ENCODE data around the gene DPPA3.
"Not testable (repeated sequence)": the region's sequence is repeated elsewhere in the genome, so short reads cannot be mapped to it uniquely, and the experiment has no call there.

DPPA3 gene

DNA sequence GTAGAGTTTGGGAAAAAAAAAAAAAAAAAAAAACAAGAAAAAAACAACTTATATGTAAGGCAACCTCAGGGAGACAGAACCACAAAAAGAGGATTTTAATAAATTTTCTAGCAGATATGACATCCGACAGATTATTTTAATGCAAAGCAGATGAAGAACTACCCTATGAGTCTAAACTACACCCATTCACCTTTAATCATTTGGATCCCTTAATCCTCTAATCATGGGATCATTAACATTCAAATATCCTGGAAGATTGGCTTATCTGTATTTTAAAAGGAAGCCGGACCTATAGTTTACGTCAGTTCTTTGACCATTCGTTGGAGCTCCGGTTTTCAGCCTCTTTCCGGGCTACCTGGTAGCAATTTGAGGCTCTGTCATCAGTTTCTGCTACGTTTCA, at the start of gene DPPA3:
TSS of gene DPPA3 (plus strand) at position 301 of the 400 bp plus-strand sequence. CDS start 138 bp downstream, outside the sequence.
- TF ChIP-seq, protein P1, sequence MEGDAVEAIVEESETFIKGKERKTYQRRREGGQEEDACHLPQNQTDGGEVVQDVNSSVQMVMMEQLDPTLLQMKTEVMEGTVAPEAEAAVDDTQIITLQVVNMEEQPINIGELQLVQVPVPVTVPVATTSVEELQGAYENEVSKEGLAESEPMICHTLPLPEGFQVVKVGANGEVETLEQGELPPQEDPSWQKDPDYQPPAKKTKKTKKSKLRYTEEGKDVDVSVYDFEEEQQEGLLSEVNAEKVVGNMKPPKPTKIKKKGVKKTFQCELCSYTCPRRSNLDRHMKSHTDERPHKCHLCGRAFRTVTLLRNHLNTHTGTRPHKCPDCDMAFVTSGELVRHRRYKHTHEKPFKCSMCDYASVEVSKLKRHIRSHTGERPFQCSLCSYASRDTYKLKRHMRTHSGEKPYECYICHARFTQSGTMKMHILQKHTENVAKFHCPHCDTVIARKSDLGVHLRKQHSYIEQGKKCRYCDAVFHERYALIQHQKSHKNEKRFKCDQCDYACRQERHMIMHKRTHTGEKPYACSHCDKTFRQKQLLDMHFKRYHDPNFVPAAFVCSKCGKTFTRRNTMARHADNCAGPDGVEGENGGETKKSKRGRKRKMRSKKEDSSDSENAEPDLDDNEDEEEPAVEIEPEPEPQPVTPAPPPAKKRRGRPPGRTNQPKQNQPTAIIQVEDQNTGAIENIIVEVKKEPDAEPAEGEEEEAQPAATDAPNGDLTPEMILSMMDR (IDR thresholded peaks at IDR 0.05) = no peak
- peaks cover under 1% of the 10 kb centered on the region for H3K27me3 Mint-ChIP-seq (ENCODE audit: low read depth, poor library complexity)
- H3K27ac Mint-ChIP-seq = no peak within 1 kb of the TSS
- H3K4me3 Mint-ChIP-seq = no peak within 1 kb of the TSS
- no peak for DNase-seq
- H3K9me3 Mint-ChIP-seq = peaks cover 16% of the 10 kb centered on the region
- no peaks in the 10 kb centered on the region for H3K36me3 Mint-ChIP-seq (ENCODE audit: low read depth)
- H3K4me1 Mint-ChIP-seq = peaks cover 12% of the 10 kb centered on the region

DNA sequence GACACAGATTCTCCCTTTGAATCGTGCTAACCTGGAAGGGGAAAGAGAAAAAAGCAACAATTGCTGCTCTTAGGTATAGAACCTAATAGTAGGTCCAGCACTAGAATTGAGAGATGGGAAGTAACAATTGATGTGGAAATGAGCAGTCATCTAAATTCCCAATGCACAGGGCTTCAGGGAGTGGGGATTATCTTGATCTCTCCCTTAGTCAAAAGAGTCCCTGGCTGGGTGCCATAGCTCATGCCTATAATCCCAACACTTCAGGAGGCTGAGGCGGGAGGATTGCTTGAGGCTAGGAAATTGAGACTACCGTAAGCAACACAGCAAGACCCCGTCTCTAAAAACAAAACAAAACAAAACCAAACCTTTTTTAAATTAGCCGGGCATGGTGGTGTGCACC, 49.5 kb upstream of the DPPA3 start:
- H3K27ac Mint-ChIP-seq = no peak overlapping the region
- no peaks in the 10 kb centered on the region for H3K36me3 Mint-ChIP-seq (ENCODE audit: low read depth)
- no peaks in the 10 kb centered on the region for H3K9me3 Mint-ChIP-seq
- no peak overlapping the region for H3K4me3 Mint-ChIP-seq
- peaks cover 5% of the 10 kb centered on the region for H3K4me1 Mint-ChIP-seq
- TF ChIP-seq, protein P1 (IDR thresholded peaks at IDR 0.05) = no peak
- DNase-seq = no peak
- peaks cover 4% of the 10 kb centered on the region for H3K27me3 Mint-ChIP-seq (ENCODE audit: low read depth, poor library complexity)

DNA sequence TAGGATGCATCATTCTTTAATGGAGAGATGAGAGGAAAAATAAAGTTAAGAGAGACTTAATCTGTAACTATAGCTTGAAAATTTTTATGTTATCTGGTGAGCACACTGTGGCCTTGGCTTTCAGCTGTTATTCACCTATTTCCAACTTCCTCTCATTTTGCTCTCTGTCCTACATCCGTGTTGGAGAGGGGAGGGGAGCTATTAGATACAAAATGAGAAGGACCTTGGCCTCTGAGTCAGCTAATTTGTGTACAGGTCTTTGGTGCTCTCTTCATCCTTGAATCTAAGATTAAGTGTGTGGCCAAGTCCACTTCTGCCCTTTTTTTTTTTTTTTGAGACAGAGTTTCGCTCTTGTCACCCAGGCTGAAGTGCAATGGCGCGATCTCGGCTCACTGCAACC, 44.6 kb upstream of the DPPA3 start:
- H3K9me3 Mint-ChIP-seq = no peaks in the 10 kb centered on the region
- H3K36me3 Mint-ChIP-seq (ENCODE audit: low read depth) = no peaks in the 10 kb centered on the region
- H3K4me1 Mint-ChIP-seq = peaks cover 5% of the 10 kb centered on the region
- peaks cover 4% of the 10 kb centered on the region for H3K27me3 Mint-ChIP-seq (ENCODE audit: low read depth, poor library complexity)
- H3K4me3 Mint-ChIP-seq = no peak overlapping the region
- DNase-seq = no peak
- H3K27ac Mint-ChIP-seq = no peak overlapping the region
- TF ChIP-seq, protein P1 (IDR thresholded peaks at IDR 0.05) = no peak

DNA sequence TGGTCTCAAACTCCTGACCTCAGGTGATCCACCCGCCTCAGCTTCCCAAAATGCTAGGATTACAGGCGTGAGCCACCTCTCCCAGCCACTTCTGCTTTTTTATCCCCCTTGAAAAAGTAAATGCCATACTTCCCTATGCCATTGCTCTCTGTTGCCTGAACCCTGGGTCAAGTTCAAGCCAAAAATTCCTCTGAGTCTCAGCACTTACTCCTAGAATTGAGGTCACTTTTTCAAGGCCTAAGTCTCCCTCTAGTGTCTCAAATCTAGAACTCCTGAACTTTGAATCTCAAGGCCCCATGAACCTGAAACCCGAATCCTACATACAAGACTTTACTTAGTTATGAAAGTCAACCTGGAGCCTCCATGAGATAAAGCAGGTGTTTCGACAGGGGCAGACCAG, 44.1 kb upstream of the DPPA3 start:
- Mint-ChIP-seq H3K36me3 (ENCODE audit: low read depth) (no peaks in the 10 kb centered on the region), H3K27me3 (ENCODE audit: low read depth, poor library complexity) (peaks cover 4% of the 10 kb centered on the region), H3K9me3 (no peaks in the 10 kb centered on the region), H3K27ac (no peak overlapping the region), H3K4me1 (peaks cover 5% of the 10 kb centered on the region), H3K4me3 (no peak overlapping the region)
- TF ChIP-seq, protein P1 (IDR thresholded peaks at IDR 0.05) = peak; percentile 20
- no peak for DNase-seq

DNA sequence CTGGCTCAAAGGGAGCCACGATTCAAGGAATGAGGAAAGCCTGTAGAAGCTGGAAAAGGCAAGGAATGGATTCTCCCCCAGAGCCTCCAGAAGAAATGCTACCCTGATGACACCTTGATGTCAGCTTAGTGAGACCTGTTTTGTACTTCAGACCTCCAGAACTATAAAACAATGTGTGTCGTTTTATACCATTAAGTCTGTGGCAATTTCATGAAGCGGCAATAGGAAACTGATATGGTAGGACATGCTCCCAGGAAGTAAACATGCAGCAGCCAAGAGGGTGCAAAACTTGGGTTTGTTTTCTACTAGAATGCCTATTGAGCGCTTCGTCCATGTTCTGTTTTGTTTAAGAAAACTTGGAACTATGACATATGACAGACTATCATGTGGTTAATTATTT, 43.1 kb upstream of the DPPA3 start:
- Mint-ChIP-seq H3K4me3 (no peak overlapping the region), H3K27ac (no peak overlapping the region)
- TF ChIP-seq, protein P1 (IDR thresholded peaks at IDR 0.05) = no peak

DNA sequence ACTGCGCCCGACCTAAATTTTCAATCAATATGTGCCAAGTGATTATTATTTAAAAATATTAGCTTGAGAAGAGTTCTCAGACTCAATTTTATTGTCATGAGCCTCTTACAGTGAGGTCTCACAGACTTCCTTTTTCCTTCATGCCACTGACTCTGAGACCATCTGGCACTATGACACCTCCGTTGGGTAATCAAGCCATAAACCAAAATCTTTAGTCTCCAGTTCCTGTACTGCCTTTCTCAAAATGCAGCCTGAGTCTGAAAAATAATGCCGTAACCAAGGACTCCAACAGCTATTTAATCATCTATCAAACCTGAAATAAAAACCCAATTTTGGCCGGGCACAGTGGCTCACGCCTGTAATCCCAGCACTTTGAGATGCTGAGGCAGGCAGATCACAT, 35.8 kb upstream of the DPPA3 start:
- not testable (repeated sequence) for DNase-seq; H3K27ac Mint-ChIP-seq; H3K4me3 Mint-ChIP-seq; H3K36me3 Mint-ChIP-seq (ENCODE audit: low read depth); H3K27me3 Mint-ChIP-seq (ENCODE audit: low read depth, poor library complexity); H3K9me3 Mint-ChIP-seq; H3K4me1 Mint-ChIP-seq

More for the DNA sequence above, 43.1 kb upstream of the DPPA3 start:
- no peaks in the 10 kb centered on the region for H3K27me3 Mint-ChIP-seq (ENCODE audit: low read depth, poor library complexity)
- no peak for DNase-seq
- H3K9me3 Mint-ChIP-seq = no peaks in the 10 kb centered on the region
- H3K4me1 Mint-ChIP-seq = peaks cover 3% of the 10 kb centered on the region
- no peaks in the 10 kb centered on the region for H3K36me3 Mint-ChIP-seq (ENCODE audit: low read depth)
